Stimulated activated CD8-positive, alpha-beta memory T cell treated with anti-CD3 and anti-CD28 coated beads, Interleukin-2, amount 100 ng/mL, for 1 hour (primary cell): ENCODE data around the gene GTF2B.
A peak's percentile ranks its signal among the peaks of the same experiment; 100 is the strongest.
"Not testable (repeated sequence)": the region's sequence is repeated elsewhere in the genome, so short reads cannot be mapped to it uniquely, and the experiment has no call there.

Experiments used
- DNase-seq, 2 donors: peaks; one replicate each; pipeline ENCODE4 v3.0.0-alpha.2; 2020; ENCODE audit warnings: low read depth in 2 of 2

The GTF2B gene, protein sequence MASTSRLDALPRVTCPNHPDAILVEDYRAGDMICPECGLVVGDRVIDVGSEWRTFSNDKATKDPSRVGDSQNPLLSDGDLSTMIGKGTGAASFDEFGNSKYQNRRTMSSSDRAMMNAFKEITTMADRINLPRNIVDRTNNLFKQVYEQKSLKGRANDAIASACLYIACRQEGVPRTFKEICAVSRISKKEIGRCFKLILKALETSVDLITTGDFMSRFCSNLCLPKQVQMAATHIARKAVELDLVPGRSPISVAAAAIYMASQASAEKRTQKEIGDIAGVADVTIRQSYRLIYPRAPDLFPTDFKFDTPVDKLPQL

DNA sequence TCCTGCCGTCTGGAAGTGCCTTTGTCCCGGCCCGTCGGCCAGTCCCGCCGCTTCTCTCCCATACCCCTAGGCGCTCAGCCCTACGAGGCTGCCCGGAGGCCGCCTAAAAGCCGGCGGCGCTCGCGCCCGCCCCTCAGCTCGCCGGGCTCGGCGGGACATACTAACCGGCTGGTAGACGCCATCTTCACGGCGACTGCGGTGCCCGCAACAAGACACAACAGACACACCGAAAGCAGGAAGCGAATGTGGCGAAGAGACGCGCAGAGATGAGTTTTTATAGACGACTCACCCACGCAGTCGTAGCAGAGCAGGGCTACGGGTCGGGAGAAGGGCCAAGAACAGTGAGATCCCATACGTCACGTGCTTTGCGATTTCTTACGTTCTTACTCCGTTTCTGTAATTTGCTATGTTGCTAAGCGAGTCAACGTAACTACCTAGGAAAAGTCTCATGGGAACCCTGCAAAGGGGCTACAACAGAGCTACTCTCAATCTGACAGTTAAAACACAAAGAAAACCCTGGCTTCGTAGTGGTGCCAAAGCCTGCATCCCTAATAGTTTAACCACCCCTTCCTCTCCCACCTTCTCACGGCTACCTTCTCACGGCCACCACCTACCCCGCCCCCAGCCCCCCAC, at the start of gene GTF2B:
TSS of gene GTF2B (minus strand) at position 250 of the 633 bp plus-strand sequence. CDS start at position 182, 68 bp downstream.
- peak; percentile 85 for DNase-seq

DNA sequence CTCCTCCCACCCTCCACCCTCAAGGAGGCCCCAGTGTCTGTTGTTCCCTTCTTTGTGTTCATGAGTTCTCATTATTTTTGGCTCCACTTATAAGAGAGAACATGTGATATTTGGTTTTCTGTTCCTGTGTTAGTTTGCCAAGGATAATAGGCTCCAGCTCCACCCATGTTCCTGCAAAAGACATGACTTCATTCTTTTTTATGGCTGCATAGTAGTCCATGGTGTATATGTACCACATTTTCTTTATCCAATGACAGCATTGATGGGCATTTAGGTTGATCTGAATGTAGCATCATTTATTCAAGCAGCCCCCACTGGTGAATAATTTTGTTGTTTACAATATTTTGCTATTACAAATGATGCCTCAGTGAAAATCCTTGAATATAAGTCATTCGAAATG, 47.2 kb upstream of the GTF2B start:
- DNase-seq: not testable (repeated sequence)

DNA sequence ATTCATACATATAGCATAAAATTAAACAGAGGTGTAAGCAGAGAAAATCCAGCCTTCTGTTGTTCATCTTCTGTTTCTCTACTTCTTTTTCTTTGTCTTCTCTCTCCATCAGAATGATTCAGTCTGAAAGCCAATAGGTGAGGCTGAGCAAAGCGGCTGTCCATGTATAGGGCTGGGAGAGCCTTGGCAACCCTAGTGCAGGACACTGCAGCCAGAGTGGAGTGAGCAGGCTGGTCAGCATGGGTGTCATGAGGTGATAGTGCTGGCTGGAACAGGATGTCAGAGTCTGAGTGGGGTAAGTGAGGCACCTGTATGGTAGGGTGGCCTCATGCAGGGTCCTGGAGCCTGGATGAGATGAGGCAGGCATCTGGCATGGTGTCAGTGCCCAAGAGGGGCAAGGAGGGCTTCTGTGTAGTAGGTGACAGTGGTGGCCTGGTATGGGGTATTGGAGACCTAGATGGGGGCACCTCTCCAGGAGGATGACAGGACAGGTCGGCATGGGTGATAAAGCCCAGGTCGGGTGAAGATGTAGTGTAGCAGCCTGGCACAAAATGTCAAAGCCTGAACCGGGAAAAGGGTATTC, 45.5 kb upstream of the GTF2B start:
- DNase-seq: no peak

DNA sequence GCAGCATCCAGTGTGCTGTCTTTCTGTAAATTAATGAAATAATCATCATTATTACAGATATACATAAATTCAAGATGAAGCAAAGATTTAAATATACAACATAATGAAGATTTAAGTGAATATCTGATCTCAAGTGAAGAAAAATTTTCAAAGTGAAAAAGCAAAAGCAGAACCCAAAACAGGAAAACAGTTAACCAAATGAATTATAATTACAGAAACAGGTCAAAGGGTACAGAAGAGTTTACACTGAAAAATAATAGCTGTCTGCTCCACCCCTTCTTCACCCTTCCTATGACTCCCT, 44.8 kb upstream of the GTF2B start:
- no peak for DNase-seq

DNA sequence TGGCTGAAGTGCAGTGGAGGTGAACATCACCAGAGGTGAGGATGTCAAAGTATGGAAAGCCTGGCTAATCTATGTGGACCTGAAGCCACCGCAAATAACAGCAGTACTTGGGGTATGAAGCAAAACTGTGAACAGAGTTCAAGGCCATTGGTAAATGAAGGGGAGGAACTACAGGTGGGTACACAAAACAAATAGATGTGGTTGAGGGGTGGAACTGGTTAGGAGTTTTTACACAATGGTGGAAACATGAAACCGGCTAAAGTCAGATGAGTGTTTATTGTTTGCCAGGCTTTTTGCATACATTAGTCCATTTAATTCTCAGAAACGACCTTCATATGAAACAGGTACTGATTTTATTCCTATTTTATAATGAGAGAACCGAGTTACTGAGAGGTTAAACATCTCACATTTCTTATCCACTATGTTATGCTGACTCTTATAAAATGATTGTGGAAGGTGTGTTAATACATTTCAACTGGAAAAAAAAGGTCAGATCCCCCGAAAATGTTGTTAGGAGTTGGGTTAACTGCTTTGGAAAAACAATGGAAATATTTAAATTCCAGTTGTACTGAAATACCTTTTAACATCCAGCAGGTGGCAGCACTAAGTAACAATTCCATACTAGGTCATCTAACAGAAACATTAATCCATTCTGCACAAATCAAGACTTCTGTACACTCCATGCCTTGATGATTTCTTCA, 44.3 kb upstream of the GTF2B start:
- no peak for DNase-seq

DNA sequence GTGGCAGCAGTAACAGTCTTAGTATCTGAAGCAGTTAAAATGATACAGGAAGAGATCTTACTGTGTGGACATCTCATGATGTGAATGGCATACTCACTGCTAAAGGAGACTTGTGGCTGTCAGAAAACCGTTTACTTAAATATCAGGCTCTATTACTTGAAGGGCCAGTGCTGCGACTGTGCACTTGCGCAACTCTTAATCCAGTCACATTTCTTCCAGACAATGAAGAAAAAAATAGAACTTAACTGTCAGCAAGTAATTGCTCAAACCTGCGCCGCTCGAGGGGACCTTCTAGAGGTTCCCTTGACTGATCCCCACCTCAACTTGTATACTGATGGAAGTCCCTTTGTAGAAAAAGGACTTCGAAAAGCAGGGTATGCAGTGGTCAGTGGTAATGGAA, 38.8 kb upstream of the GTF2B start:
- not testable (repeated sequence) for DNase-seq

DNA sequence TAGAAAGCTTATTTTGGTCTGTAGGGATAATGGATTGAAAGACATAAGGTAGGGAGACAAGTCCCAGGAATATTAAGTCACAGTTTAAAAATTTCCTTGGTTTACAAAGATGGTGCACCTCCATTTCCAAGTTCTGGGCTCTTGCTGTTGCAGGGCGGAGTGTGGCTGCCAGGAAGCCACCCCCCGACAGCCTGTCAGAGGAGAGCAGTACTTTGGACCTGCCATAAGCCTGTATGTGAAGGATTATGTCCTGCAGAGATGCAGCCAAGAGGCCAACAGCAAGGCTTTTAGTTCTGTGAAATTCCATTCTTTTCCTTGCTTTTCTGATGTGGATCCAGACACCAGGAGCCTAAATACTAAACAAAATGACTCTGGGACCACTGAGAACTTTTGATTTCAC, 31.9 kb upstream of the GTF2B start:
- no peak for DNase-seq

DNA sequence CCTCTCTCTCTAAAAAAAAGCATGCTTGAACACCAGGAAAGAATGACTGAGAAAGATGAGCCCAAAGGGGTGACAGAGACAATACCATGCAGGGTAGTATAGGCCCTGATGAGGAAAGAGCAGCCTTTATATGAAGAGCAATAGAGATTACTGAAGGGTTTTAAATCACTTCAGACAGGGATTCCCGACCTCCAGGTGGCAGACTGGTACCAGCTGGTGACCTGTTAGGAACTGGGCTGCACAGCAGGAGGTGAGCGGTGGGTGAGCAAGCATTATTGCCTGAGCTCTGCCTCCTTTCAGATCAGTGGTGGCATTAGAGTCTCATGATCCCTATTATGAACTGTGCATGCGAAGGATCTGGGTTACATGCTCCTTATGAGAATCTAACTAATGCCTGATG, 30.8 kb upstream of the GTF2B start:
- DNase-seq: no peak

DNA sequence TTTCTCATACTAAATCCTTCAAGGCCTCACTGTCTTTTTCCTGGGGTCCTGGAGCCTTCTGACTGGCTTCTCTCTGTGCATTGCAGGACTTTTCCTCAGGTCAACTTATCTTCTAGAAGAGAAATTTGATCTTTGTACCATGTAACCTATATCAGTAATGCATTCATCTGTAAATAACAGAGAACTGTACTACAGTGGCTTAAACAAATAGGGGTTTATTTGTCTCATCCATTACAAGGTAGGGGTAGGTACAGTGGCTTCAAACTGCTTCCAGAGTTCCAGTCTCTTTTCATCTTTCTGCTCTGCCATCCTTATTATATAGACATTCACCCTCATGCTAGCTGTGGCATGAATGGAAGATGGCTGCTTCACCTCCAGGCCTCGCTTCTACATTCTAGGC, 29.5 kb upstream of the GTF2B start:
- no peak for DNase-seq

DNA sequence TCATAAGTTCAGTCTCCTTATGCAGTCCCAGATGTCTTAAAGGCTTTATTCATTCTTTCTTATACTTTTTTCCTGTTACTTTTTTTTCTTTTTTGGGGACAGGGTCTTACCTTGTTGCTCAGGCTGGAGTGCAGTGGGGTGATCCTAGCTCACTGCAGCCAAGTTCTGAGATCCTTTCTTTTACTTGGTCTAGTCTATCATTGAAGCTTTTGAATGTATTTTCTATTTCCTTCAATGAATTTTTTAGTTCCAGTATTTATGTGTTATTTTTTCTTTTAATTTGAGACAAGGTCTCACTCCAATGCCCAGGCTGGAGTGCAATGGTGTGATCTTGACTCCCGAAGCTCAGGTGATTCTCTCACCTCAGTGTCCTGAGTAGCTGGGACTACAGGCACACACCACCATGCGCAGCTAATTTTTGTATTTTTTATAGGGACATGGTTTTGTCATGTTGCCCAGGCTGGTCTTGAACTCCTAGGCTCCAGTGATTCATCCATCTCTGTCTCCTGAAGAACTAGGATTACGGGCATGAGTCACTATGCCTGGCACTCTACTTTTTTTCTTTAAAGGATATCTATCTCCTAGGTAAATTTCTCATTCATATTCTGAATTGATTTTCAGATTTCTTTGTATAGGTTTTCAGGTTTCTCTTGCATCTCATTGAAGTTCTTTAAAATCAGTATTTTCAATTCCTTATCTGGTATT, 26.1 kb upstream of the GTF2B start:
- DNase-seq: no peak

DNA sequence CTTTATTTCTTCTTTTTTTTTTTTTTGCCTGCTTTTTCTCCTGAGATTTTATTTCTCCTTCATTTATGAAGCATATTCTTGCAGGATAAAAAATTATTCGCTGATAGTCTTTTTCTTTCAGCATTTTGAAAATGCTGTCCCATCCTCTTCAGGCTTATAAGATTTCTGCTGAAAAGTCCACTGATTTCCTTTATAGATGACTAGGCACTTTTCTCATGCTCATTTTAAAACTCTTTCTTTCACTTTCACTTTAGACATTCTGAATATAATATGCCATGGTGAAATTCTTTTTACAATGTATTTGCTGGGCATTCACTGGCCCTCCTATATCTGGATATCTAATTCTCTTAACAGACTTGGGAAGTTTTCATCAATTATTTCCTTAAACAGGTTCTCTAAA, 25.5 kb upstream of the GTF2B start:
- DNase-seq: no peak

DNA sequence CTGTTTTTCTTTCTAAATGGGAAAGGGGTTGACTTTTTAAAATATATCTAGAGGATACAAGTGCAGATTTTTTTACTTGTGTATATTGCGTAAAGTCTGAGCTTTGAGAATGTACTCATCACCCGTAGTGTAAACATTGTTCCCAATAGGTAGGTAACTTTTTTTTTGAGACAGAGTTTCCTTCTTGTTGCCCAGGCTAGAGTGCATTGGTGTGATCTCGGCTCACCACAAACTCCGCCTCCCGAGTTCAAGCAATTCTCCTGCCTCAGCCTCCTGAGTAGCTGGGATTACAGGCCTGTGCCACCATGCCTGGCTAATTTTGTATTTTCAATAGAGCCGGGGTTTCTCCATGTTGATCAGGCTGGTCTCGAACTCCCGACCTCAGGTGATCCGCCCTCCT, 20.4 kb upstream of the GTF2B start:
- DNase-seq: not testable (repeated sequence)

DNA sequence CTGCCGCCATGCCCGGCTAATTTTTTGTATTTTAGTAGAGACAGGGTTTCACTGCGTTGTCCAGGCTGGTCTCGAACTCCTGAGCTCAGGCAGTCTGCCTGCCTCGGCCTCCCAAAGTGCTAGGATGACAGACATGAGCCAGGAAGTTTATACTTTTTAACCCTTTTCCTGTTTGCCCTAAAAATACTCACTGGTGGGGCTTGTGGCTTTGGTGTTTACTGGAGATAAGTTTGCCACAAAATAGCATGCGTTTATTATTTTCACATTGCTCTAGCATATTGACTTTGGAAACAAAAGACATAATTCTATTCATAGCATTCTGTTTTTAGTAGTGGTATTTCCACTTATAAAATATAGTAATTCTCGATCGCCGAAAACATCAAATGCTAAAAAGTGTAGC, 19.8 kb upstream of the GTF2B start:
- no peak for DNase-seq

DNA sequence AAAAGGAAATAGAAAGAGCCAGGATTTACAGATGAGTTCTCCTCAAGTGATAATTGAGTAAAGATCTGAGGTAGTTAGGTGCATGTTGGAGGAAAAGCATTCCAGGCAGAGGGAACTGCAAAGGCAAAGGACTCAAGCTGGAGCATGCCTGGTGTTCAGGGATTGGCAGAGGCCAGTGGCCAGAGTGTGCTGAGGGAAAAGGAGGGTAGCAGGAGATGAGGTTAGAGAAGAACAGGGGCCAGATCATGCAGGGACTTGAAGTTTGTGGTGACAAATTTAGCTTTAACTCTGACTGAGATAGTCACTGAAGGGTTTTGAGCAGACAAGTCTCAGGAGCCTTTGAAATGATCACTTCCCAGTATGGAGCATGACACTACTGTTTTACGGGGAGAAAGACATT, 19.0 kb upstream of the GTF2B start:
- no peak for DNase-seq

DNA sequence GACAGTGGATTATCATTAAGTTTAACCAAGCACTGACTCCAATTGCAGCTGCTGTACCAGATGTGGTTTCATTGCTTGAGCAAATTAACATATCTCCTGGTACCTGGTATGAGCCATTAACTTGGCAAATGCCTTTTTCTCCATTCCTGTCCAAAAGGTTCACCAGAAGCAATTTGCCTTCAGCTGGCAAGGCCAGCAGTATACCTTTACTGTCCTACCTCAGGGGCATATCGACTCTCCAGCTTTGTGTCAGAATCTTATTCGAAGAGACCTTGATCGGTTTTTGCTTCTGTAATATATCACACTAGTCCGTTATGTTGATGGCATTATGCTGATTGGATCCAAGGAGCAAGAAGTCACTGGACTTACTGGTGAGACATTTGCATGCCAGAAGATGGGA, 9.5 kb upstream of the GTF2B start:
- no peak for DNase-seq

DNA sequence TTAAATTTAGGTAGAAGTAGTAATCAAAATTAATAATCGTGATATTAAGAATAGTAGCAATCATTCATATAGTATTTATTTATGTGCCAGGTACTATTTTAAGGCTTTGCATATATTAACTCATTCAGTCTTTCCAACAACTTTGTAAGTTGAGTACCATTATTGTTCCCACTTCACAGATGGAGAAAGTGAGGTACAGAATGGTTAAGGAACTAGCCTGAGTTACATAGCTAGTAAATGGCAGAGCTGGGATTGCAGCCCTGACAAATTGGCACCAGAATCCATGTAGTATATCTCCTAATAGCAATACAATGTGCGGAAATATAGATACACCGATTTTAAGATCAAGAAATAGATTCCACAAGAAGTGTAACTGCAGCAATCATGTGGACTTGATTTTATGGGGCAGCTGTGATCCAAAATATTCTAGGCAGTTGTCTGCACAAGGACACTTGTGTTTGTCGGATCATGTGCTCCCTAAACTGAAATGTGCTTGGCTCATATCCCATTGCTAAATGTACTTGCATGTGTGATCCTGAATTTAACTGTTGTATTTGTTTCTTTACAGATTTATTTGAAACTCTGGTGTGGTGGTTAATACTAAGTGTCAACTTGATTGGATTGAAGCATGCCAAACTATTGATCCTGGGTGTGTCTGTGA, 5.8 kb upstream of the GTF2B start:
- DNase-seq: no peak

DNA sequence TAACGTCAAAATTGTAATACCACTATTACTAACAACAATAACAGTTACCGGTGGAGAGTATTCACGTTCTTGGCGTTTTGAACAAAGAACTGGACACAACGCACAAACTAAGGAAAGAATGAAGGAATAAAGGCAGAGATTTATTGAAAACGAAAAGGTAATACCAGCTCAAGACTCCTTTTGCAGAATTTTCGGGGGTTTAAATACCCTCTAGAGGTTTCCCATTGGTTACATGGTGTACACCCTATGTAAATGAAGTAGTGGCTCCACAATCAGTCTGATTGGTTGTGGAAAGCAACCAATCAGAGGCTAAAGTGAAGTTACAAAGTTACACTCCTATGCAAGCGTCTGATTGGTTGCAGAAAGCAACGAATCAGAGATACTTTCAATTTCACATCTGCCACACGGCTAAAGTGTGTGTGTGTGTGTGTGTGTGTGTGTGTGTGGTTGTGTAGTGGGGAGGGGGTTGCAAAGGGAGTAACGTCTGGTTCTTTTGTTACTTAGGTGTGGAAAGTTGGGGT, 1.1 kb upstream of the GTF2B start:
- DNase-seq: no peak

DNA sequence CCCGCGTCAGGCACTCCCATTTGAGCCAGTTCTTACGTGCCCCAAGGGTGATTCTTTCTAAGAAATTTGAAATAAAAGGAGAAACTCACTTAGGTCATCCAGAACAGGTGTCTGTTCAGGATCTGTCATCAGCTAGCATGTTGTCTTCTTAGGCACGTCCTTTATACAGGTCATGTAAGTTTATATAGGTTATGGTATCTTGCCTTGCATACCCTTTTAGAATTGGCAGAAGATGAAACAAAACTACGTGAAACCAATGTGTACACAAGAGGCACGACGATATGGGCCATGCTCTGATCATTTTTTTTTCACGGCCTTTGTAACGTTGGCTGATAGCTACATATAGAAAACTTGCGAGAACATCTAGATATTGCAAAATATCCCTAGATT, 579 bp upstream of the GTF2B start:
- no peak for DNase-seq

DNA sequence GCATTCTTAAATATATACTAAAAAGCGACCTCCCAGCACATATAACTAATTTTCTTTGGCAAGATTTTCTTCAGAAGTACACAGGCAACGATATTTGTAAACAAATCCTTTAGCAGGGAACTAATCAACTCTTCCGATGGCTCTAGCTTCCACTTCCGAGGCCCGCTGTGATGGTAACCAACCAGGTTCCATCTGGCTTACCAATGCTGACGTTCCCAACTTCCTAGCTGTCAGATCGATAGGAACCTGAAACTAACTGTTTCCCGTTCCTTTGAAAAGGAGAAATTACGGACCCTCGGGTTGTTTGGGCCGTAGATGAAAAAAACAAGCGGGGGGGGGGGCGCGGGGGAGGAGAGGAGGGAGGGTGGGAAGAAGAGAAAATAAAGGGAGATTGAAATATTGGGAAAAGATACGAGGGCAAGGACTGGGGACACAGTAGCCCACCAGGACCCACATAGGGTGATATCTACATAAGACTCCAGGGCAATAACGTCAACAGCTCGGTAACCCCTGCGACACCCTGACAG, 513 bp downstream of the GTF2B start:
- no peak for DNase-seq

DNA sequence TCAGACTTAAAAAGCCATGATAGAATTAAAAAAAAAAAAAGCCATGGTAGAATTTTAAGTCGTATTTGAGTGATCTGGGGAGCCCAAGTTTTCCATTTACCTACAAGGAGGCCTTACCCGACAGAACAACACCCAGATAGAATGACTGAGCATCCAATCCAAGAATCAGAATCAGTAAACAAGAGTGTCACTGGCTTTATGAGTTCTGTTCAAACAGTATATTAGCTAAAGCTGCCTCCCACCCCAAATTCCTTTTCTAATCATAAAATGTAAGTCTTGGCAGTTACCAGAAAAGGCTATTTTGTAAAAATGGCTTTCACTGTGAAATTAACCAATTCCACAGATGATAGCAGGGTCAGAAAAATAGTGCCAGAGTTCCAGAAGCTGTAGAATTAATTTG, 1.2 kb downstream of the GTF2B start:
- DNase-seq: no peak

DNA sequence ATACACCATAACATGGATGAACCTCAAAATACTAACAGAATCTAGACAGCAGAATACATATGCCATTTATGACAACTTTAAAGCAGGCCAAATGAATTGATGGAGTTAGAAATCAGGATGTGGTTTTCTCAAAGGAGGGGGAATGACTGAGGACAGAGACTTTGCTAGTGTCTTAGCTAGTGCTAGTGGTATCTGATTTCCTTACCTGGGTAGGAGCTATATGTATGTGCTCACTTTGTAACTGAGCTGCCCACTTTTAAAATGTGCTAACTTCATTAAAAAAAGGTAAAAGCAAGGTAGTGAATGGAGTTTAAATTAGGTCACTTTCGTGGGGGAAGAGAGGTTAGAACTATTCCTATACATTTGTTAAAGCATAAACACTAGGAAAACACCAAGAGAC, 2.6 kb downstream of the GTF2B start:
- DNase-seq: no peak
